H1 (cell line): ENCODE results near the gene UBE2G2. TPM values are rescaled to one million over a fixed set of nuclear protein-coding genes. Genes with fewer than 3 reads are reported as not detected.

Experiments
- CTCF ChIP-seq, 3 experiments: IDR thresholded peaks; 1 replicate in 2 of 3; 2 replicates in 1 of 3; pipeline versions ENCODE4 v1.5.1 to v1.6.1; 2011; ENCODE audit warnings: low read length in 3 of 3, mild to moderate bottlenecking in 3 of 3, inconsistent platforms in 2 of 3, low read depth in 1 of 3, moderate library complexity in 1 of 3; ENCODE audit not compliant: insufficient read depth in 1 of 3; ENCODE audit errors: control extremely low read depth in 1 of 3
- polyA plus RNA-seq, 7 experiments: library from polyadenylated mRNA; depleted of rRNA in 3 of 7; stranded (reverse) in 5 of 7; unstranded in 2 of 7; fragments of >200 nt in 5 of 7; fragments of 200-250 nt in 2 of 7; gene quantifications; 1 replicate in 5 of 7; 2 replicates in 1 of 7; 4 replicates in 1 of 7; pipeline versions ENCODE4 v1.2.1 to v1.2.3, GENCODE V29; 2011 to 2013; ENCODE audit warnings: missing spikeins in 2 of 7, mixed read lengths in 2 of 7
- total RNA-seq: library from RNA; stranded (reverse); fragmentation: NEBNext Ultra II Directional; extraction: Animal tissue kit (Norgen Biotek cat#: 25700); gene quantifications from 2 replicates; pipeline ENCODE4 v1.2.1, GENCODE V29; 2021

Gene UBE2G2
- total and polyA plus RNA-seq, 2 of the 8 experiments (the other 6 are each of a cell fraction or from before 2014, with no cell fraction given) = 96.3 to 101 TPM

- no peak for TF ChIP-seq CTCF (IDR thresholded peaks at IDR 0.05; ENCODE audit: control extremely low read depth in 1 of 3, insufficient read depth in 1 of 3, low read depth in 1 of 3, low read length in 3 of 3)
Observed at GRCh38 chr21:44722731-44723130, 78.9 kb downstream of the UBE2G2 start (continued).
